ENCODE measurements around the gene FAM118A.
"Not testable (repeated sequence)": the region's sequence is repeated elsewhere in the genome, so short reads cannot be mapped to it uniquely, and the experiment has no call there.

FAM118A gene

DNA sequence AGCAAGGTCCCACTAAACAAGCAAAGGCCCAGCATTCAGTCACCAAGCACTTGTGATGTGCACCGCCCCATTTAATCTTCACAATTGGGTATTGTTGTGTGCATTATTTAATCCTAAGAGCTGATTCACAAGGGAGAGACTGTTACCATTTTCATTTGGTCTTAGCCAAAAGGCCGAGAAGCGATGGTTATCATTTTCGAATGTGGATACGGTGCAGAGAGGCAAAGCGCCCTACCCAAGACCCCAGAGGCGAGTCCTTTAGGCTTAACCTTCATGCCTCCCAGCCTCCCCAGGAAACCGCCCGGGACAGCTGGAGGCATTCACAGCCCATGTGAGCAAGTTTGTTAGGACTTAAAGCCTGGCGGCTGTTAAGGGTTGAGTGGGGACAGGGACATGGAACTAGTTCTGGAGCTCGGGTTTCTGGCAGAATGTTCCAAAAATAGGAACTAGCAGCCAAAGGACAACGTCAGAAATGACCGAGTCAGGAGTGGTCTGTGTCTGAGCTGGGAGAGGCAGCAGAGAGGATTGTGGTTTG is 38.0 kb upstream of the FAM118A start:
- Histone ChIP-seq H4K20me1 (ENCODE audit: insufficient read depth, low read length) (no peaks in the 10 kb centered on the region), H3K9ac (ENCODE audit: low read length) (no peak overlapping the region), H3K4me2 (ENCODE audit: low read length) (no peak overlapping the region), H3K27me3 (ENCODE audit: low read depth, low read length) (peaks cover 33% of the 10 kb centered on the region), H3K4me1 (ENCODE audit: low read length) (peaks cover 10% of the 10 kb centered on the region), H3K4me3 (ENCODE audit: low read length) (no peak overlapping the region), H3K36me3 (replicated peaks; ENCODE audit: low read depth, low read length) (no peaks in the 10 kb centered on the region), H2AFZ (ENCODE audit: low read depth, low read length) (no peak overlapping the region), H3K79me2 (ENCODE audit: low read length) (no peaks in the 10 kb centered on the region), H3K9me3 (ENCODE audit: insufficient read depth, low read length) (no peaks in the 10 kb centered on the region), H3K27ac (ENCODE audit: low read length) (no peak overlapping the region)
- TF ChIP-seq CTCF (IDR thresholded peaks at IDR 0.05; ENCODE audit: low read depth, low read length), result no peak
- TF ChIP-seq EZH2phosphoT487 (IDR thresholded peaks at IDR 0.05; ENCODE audit: low read depth), result no peak

GRCh38 chr22:45272498-45272897 is 37.2 kb upstream of the FAM118A start:
- H3K36me3 ChIP-seq (replicated peaks; ENCODE audit: low read depth, low read length), result no peaks in the 10 kb centered on the region
- H3K9ac ChIP-seq (ENCODE audit: low read length), result no peak overlapping the region
- no peak overlapping the region for H3K4me3 ChIP-seq (ENCODE audit: low read length)
- H3K27ac ChIP-seq (ENCODE audit: low read length), result no peak overlapping the region
- H2AFZ ChIP-seq (ENCODE audit: low read depth, low read length), result no peak overlapping the region
- H3K79me2 ChIP-seq (ENCODE audit: low read length), result no peaks in the 10 kb centered on the region
- no peaks in the 10 kb centered on the region for H4K20me1 ChIP-seq (ENCODE audit: insufficient read depth, low read length)
- H3K4me1 ChIP-seq (ENCODE audit: low read length), result peaks cover 10% of the 10 kb centered on the region
- H3K4me2 ChIP-seq (ENCODE audit: low read length), result no peak overlapping the region
- no peaks in the 10 kb centered on the region for H3K9me3 ChIP-seq (ENCODE audit: insufficient read depth, low read length)
- no peak for TF ChIP-seq EZH2phosphoT487 (IDR thresholded peaks at IDR 0.05; ENCODE audit: low read depth)
- TF ChIP-seq CTCF (IDR thresholded peaks at IDR 0.05; ENCODE audit: low read depth, low read length), result no peak
- peaks cover 30% of the 10 kb centered on the region for H3K27me3 ChIP-seq (ENCODE audit: low read depth, low read length)

- no peaks in the 10 kb centered on the region for H3K79me2 ChIP-seq (ENCODE audit: low read length)
- H2AFZ ChIP-seq (ENCODE audit: low read depth, low read length), result no peak overlapping the region
- H3K27ac ChIP-seq (ENCODE audit: low read length), result no peak overlapping the region
- H3K36me3 ChIP-seq (replicated peaks; ENCODE audit: low read depth, low read length), result no peaks in the 10 kb centered on the region
- H4K20me1 ChIP-seq (ENCODE audit: insufficient read depth, low read length), result no peaks in the 10 kb centered on the region
- peaks cover 27% of the 10 kb centered on the region for H3K27me3 ChIP-seq (ENCODE audit: low read depth, low read length)
- H3K4me3 ChIP-seq (ENCODE audit: low read length), result no peak overlapping the region
- peaks cover 10% of the 10 kb centered on the region for H3K4me1 ChIP-seq (ENCODE audit: low read length)
- TF ChIP-seq CTCF (IDR thresholded peaks at IDR 0.05; ENCODE audit: low read depth, low read length), result no peak
- TF ChIP-seq EZH2phosphoT487 (IDR thresholded peaks at IDR 0.05; ENCODE audit: low read depth), result no peak
- no peak overlapping the region for H3K9ac ChIP-seq (ENCODE audit: low read length)
- no peak overlapping the region for H3K4me2 ChIP-seq (ENCODE audit: low read length)
- H3K9me3 ChIP-seq (ENCODE audit: insufficient read depth, low read length), result no peaks in the 10 kb centered on the region
These were observed 36.2 kb upstream of the FAM118A start for GRCh38 chr22:45273452-45274075.

DNA sequence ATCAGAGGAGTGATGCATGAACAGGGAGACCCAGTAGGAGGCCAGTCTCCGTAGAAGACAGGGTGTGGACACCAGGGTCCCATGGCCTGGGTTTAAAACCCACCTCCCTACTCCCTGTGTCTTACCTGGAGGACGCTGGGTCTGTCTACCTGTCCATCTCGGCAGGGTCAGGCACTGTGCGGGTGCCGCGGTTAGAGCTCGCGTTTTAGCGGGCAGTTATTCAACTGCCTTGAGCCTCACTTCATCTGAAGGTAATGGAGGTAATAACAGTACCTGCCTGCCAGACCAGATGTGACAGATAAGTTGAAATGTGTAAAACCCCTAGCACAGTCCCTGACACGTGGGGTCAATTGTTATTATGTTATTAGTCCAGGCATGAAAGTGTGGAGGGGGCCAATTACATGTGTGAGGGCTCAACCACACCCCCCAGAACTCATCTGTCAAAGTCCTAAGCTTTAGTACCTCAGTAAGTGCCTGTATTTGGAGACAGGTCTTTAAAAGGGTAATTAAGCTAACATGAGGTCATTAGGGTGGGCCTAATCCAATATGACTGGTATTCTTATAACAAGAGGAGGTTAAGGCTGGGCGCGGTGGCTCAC is 33.1 kb upstream of the FAM118A start:
- H3K79me2 ChIP-seq (ENCODE audit: low read length), result no peaks in the 10 kb centered on the region
- no peaks in the 10 kb centered on the region for H3K9me3 ChIP-seq (ENCODE audit: insufficient read depth, low read length)
- peaks cover 20% of the 10 kb centered on the region for H3K4me1 ChIP-seq (ENCODE audit: low read length)
- H2AFZ ChIP-seq (ENCODE audit: low read depth, low read length), result no peak overlapping the region
- H3K36me3 ChIP-seq (replicated peaks; ENCODE audit: low read depth, low read length), result no peaks in the 10 kb centered on the region
- no peak overlapping the region for H3K4me3 ChIP-seq (ENCODE audit: low read length)
- peaks cover 11% of the 10 kb centered on the region for H3K27me3 ChIP-seq (ENCODE audit: low read depth, low read length)
- TF ChIP-seq CTCF (IDR thresholded peaks at IDR 0.05; ENCODE audit: low read depth, low read length) (no peak), EZH2phosphoT487 (IDR thresholded peaks at IDR 0.05; ENCODE audit: low read depth) (no peak)
- no peak overlapping the region for H3K27ac ChIP-seq (ENCODE audit: low read length)
- H3K9ac ChIP-seq (ENCODE audit: low read length), result no peak overlapping the region
- H3K4me2 ChIP-seq (ENCODE audit: low read length), result no peak overlapping the region
- H4K20me1 ChIP-seq (ENCODE audit: insufficient read depth, low read length), result no peaks in the 10 kb centered on the region

- not testable (repeated sequence) for H3K4me3 ChIP-seq (ENCODE audit: low read length); H3K36me3 ChIP-seq (replicated peaks; ENCODE audit: low read depth, low read length); H3K9me3 ChIP-seq (ENCODE audit: insufficient read depth, low read length); H3K9ac ChIP-seq (ENCODE audit: low read length); H3K27ac ChIP-seq (ENCODE audit: low read length); H2AFZ ChIP-seq (ENCODE audit: low read depth, low read length); H3K27me3 ChIP-seq (ENCODE audit: low read depth, low read length); H3K4me2 ChIP-seq (ENCODE audit: low read length); H4K20me1 ChIP-seq (ENCODE audit: insufficient read depth, low read length); H3K79me2 ChIP-seq (ENCODE audit: low read length)
- H3K4me1 ChIP-seq (ENCODE audit: low read length), result peaks cover 20% of the 10 kb centered on the region
These were observed 32.0 kb upstream of the FAM118A start for GRCh38 chr22:45277720-45278119.
